Urothelium cell line (cell line): Measurements from ENCODE around the gene TENM3.

Experiments
- DNase-seq: peaks from one replicate; pipeline ENCODE4 v3.0.0; 2011; ENCODE audit warnings: low spot score, mixed read lengths
- FAIRE-seq: peaks from 2 replicates; lab custom pipeline; 2011; peaks lifted over from hg19 to GRCh38; lab: Jason Lieb, UNC

Gene TENM3

DNA sequence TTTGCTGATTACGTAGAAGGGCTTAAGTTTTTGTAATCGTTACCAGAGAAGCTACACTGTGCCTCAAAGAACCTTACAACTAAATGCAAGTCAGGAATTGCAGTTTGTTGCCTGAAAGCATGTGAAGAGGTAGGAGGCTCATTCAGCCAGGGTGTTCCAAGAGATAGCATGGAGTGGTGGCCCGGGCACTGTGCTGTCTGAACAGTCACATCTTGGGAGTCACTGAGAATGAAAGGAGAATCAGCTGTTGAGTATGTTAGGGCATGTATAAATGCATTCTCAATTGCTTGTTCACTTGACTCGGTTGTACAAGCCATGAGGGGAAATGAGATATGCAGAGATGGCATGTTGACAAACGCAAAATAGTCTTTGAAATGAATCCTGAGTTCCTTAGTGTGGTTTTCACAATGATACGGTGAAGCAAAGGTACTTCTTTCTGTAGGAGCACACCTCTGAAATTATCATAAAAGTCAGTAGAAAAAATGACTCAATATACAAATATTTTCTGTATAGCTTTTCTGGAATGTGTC lies 513.0 kb downstream of the TENM3 start:
- no peak for FAIRE-seq

GRCh38 chr4:182758273-182758672 lies 515.1 kb downstream of the TENM3 start:
- DNase-seq = no peak

More for the DNA sequence above, 513.0 kb downstream of the TENM3 start:
- DNase-seq = no peak

DNA sequence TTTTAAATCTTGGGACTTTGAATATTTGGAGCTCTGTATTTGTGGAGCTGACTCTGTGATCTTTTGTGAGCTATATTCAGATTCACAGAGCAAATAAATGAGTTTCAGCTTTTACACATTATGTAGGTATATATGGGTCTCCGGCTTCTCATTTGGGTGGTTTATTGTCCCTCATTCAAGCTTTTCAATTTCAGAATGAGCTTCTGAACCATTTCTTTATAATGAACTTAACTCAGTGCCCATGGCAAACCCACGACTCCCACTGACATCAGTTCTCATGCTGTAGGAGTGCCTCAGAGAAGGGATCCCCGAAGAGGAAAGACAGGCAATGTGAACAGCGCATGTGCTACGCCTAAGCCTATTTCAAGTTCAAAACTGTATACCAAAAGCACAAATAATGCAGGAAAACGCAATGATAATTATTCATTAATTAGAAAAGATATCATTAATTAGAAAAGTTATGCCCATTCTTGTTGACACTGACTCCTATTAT lies 517.4 kb downstream of the TENM3 start:
- FAIRE-seq = no peak

More at GRCh38 chr4:182758273-182758672, 515.1 kb downstream of the TENM3 start:
- FAIRE-seq = no peak

GRCh38 chr4:182764137-182764536 lies 520.9 kb downstream of the TENM3 start:
- no peak for DNase-seq
- FAIRE-seq = no peak

More for the DNA sequence above, 517.4 kb downstream of the TENM3 start:
- DNase-seq = no peak

DNA sequence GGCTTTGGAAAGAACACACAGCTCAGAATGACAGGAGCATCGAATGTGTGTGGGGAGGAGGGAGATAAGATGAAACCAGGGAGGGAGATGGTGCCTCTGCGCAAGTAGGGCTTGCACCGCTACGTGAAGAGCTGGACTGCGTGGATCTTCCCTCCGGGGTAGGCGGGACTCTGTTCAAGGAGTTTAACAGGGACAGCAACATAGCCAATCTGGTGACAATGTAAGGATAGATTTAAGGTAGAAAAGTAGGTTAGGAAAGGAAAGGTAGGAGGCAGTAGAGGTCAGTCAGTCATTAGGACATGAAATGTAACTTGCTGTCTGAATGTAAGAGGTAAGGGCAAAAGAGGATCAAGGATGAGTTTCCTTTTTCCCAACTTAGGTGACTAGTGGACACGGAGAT lies 521.4 kb downstream of the TENM3 start:
- DNase-seq = no peak
- FAIRE-seq = no peak

DNA sequence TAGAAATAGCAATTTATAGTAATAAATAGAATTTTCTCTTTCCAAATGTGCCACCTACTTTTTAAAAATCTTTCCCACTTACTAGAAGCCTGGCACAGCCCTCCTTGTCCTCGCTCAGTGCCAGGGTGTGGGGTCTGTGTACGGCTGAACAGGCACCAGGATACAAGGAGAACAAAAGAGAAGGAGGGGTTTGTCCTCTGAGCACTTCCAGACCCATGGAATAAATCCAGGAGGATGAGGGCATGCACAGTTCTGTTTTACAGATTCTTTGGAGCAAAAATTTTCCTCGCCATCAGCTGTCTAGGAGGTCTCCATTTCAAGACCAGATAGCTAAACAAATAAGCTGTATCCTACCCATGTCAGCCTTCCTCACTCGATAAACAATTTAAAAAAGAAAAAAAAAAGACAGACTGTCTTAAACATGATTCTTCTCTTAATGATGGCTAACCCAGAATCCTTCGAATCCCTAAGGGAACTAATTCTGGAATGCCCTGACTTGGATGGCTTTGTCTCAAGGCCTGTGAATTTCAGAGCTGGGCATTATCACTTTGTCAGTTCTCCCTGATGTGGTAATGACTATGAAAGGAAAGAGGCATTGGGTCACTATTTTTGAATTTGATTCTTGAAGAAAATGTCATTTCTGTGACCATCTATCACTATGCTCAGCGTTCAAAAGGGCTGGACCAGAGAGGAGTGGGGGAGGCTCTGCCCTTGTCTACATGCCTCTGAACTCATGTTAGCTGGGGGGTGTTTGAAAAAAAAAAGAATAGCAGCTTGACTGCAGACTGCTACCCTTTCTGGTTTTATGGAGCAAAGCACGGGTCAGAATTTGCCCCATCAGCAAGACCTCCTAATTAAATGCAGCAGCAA lies 523.0 kb downstream of the TENM3 start:
- no peak for DNase-seq
- no peak for FAIRE-seq

DNA sequence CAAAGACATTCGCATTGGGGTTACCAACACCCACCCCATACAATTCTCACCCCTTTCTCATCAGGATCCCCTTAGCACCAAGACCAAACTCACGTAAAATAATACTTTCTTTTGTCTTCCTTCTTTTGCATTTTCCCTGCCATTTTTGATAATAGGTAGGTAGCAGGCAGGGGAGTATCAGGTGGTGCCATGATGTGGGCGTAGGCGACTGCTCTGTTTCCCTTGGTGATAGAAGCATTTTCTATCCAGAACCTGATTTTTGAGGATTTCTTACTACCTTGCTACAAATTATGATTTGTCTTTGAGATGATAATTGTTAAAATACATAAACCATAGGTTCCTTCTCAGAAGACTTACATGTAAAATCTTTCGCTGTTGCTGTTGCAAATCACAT lies 523.7 kb downstream of the TENM3 start:
- DNase-seq = no peak

DNA sequence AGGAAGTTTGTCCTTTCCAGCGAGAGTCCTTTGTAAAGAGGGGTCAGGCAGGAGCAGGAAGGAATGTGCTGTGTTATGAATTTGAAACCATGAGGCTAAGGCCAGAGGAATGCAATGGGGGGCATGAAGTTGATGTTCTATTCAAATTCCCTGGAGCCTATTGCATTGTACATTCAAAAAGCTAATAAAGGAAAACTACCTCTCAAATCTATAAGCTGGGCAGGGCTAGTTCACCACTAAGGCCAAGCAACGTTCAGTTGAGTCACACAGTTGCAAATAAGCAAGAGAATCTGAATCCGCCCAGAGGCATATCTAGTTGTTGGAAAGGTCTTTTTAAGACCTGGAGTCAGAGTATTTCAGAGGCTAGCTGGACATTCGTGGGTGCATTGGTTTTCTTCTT lies 525.6 kb downstream of the TENM3 start:
- DNase-seq (no peak), FAIRE-seq (no peak)

More for the DNA sequence above, 523.7 kb downstream of the TENM3 start:
- FAIRE-seq = no peak

DNA sequence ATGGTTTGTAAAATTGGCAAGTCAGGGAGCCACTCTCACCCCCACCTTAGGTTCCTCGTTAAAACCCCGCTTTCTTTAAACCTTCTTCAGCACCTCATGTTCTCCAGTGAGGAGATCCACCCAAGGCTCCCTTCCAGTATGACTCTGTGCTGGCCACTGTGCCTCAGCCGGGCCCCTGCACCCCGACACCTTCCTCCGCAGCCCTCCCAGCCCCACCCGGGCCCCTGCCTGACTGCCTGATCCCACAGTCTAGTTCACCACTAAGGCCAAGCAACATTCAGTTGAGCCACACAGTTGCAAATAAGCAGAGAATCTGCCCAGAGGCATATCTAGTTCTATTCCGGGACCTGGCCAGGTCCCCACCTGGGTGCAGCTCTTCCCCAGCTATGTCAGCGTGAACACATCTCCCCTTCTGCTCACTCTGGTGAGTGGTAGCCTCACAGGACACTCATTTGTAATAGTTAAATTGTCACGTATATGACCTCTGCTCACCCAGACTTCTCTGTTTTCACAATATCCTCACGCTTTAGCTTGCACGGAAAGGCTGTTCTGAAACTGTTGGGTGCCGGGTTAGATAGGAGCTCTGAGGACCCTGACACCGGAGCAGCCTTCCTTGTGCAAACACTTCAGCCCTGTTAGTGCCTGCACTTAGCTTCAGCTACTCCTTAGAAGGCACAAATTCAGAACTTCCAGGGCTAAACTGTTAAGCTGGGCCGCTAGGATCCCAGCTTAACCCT lies 527.2 kb downstream of the TENM3 start:
- DNase-seq = no peak
- FAIRE-seq = no peak

GRCh38 chr4:182770996-182771514 lies 527.9 kb downstream of the TENM3 start:
- FAIRE-seq (no peak), DNase-seq (no peak)

DNA sequence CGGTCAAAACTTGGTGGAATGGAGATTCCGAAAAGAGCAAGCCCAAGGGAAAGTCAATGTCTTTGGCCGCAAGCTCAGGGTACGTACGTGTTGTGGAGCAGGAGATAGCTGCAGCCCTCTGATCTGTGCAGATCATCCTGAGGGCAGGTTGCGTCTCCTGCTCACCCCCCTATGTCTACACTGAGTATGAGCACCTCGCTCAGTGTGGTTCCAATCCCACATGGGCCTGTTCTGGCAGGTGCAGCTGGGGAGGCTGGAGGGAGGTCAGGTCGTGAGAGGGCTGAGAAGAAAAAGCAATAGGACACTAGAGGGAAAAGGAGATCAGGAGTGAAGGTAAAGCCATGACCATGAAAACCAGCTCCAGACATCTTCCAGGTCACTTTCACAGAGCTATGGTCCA lies 531.9 kb downstream of the TENM3 start:
- no peak for FAIRE-seq
- no peak for DNase-seq

DNA sequence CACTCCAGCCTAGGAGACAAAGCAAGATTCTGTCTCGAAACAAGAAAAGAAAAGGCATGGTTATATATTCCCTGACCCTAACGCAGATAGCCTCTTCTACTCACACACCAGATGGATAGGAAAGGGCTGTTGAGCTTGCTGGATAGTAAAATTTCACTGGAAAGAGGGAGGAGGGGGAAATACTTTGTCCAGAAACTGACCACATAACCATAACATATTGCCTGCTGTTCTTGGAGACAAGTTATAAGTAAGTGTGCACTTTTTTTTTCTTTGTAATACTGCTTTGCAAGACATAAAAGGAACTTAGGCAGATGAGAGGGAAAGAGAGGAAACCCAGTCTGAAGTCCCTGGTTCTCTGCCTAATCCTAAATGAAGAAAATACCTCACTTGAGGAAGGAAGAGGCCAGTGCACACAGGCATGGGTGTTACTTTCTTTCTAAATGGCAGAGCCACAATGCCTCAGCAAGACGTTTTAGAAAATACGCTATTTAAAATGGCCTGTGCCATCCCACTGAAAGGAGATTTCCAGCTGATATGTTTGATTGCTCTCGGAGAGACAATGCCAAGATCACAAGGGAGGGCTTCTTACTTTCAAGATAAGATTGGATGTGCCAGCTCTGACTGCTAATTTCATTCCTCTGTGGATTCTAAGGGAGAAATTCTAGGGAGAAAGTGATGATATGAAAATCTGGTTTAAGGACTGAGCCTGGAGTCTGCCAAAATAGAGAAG lies 533.3 kb downstream of the TENM3 start:
- DNase-seq (no peak), FAIRE-seq (no peak)

DNA sequence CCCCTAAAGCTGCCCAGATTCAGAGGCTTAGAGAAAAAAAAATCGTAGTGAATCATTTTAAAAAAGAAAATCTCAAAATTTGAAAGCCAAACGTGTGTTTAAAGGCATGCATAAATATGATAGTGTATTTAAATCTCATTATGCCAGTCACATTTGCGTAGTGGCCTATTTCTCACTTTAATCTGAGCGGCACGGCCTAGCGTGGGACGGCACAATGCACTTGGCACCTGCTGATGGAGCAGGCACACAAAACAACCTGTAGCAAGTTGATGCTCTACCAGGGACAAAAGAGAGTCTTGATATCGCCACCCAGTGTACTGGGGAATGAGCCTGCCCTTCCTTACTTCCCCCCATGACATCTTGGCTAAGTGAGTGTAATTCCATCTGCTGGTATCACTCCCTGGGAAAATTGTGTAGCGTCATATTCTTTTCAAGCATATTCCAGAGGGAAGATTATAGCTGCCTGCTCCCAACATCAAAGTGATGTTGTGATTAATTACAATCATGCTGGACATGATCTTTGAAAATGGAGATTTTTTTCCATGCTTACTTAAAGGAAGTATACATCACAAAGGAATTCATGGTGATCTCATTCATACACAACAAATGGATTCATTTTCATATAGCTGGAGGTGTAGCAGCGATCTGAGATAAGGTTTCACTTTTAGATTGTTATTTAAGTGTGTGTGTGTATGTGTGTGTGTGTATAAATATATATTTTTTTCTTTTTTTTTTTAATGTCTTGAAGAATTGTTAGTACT lies 535.2 kb downstream of the TENM3 start:
- DNase-seq (no peak), FAIRE-seq (no peak)

DNA sequence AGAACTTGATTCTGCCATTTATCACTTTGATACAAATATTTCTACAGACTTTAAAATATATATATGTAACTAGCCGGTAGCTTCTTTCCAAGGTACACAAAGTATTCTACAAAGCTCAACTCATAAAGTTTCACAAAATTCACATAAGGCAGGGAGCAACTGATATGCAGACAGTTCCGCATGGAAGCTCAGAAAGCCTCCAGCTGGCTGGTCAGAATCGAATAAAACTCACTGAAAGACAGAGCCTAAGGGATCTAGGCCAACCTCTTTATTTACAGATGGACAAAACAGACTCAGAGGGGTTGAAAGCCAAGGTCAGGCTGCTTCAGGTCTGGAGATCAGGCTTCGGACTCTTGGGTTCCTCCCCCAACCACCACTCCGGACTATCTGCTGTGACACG lies 543.8 kb downstream of the TENM3 start:
- no peak for FAIRE-seq
- DNase-seq = no peak

DNA sequence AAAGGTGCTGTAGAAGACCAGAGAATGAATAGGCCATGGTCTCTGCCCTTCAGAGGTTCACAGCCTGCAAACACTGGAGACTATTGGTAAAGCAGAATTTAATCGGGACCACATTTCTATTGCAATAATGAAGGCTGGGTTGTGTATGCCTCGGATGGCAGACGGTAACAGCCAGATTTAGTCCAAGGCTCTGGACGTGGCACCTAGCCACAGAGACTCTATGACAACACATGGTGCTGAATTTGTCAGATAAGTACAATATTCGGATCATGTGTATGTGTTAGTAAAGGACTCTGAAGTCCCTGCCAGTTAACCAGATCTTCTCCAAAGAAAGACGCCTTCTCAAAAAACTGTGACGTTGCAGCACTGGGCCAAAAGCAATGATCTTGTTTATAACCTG lies 545.0 kb downstream of the TENM3 start:
- no peak for FAIRE-seq
- DNase-seq = no peak

GRCh38 chr4:182789529-182789928 lies 546.3 kb downstream of the TENM3 start:
- DNase-seq (no peak), FAIRE-seq (no peak)

DNA sequence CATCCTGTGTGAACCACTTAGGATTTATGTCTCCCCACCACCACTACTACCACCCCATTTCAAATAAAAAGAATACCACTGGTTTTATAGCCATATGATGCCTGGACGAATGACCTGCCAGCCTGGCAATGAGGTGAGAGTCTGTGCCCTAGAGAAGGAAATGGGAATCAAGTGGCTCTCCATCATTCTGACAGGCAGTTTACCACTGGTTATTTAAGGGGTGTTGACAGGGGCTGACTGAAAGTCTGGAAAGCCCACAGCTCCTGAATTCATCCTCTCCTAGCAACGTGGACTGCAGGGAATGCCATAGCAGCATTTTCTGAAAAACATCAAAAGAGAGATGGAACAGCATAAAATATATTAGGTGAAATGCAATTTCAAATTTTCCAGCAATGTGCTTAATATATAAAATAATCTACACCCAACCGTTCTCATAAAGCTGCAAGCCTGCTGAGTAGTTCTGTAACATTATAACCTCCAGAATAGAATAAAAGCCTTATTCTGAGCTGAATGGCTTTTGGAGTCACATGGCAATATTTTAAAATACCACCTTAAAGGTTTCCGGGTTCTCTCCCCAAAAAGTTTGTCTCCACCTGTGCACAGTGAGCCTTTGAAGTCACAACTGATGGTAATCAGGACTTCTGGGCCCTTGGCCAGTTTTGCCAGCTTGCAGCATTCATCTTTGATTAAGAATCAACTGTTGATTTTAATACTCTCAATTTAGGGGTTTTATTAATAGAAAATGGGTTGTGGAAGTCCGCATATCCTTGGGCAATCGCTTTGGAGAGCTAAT lies 552.4 kb downstream of the TENM3 start:
- FAIRE-seq (no peak), DNase-seq (no peak)

- FAIRE-seq = no peak
- no peak for DNase-seq
Measured at GRCh38 chr4:182799515-182800215, 556.5 kb downstream of the TENM3 start.

GRCh38 chr4:182800216-182800515 lies 557.0 kb downstream of the TENM3 start:
- DNase-seq = no peak
- FAIRE-seq = no peak
